Panc1 (cell line): ENCODE results near the gene NFAT5. TPM values are rescaled to one million over a fixed set of nuclear protein-coding genes. Genes with fewer than 3 reads are reported as not detected.

ENCODE experiments used
- ATAC-seq: fragments of 200-7000 bp; cut with Tn5 transposase; 2 replicates; pipeline ENCODE4 v1.9.1; 2020; ENCODE audit warnings: mild to moderate bottlenecking, moderate library complexity
- BruUV-seq: library from RNA; stranded (reverse); fragments of 400-500 nt; replicated peaks from 2 replicates; lab custom pipeline; 2021; lab: Mats Ljungman, UMichigan
- CTCF ChIA-PET: fragments of 300-600 bp; sonication (Branson Sonifier 250); formaldehyde crosslinking; loops from one replicate; lab custom pipeline; 2022; ENCODE audit warnings: antibody characterized with exemption; lab: Charles Lee
- POLR2A ChIA-PET: fragments of 300-600 bp; sonication (Branson Sonifier 250); formaldehyde crosslinking; loops from one replicate; lab custom pipeline; 2022; ENCODE audit warnings: antibody characterized with exemption; lab: Charles Lee
- DNase-seq: peaks from one replicate; pipeline ENCODE4 v3.0.0-alpha.2; 2010; ENCODE audit warnings: low read depth, low spot score
- H3K27ac ChIP-seq: 2 replicates; pipeline ENCODE4 v1.5.1; 2011; ENCODE audit warnings: mild to moderate bottlenecking, low read length, inconsistent platforms
- H3K27me3 ChIP-seq: fragments of 200-500 bp; sonication (Bioruptor generic); 2 replicates; pipeline ENCODE4 v1.6.0; 2014; ENCODE audit warnings: low read length, inconsistent platforms; ENCODE audit not compliant: control insufficient read depth, insufficient read depth
- H3K36me3 ChIP-seq: fragments of 200-500 bp; sonication (Bioruptor generic); 2 replicates; pipeline ENCODE4 v1.5.1; 2014; ENCODE audit warnings: inconsistent platforms, mild to moderate bottlenecking, low read length, moderate library complexity; ENCODE audit not compliant: control insufficient read depth, insufficient read depth
- H3K4me1 ChIP-seq: 2 replicates; pipeline ENCODE4 v1.5.1; 2011; ENCODE audit warnings: inconsistent platforms, mild to moderate bottlenecking, low read length, moderate library complexity; ENCODE audit not compliant: control insufficient read depth, insufficient read depth
- H3K4me3 ChIP-seq, 2 experiments: 2 replicates each; pipeline ENCODE4 v1.5.1; 2011 to 2012; ENCODE audit warnings: low read depth in 2 of 2, low read length in 2 of 2, mild to moderate bottlenecking in 2 of 2, inconsistent platforms in 1 of 2, moderate library complexity in 1 of 2
- H3K9me3 ChIP-seq: fragments of 200-500 bp; sonication (Bioruptor generic); 2 replicates; pipeline ENCODE4 v1.5.1; 2014; ENCODE audit warnings: low read depth, mild to moderate bottlenecking, inconsistent platforms, low read length, moderate library complexity; ENCODE audit not compliant: control insufficient read depth, insufficient read depth
- CTCF ChIP-seq: fragments of 450-650 bp; IDR thresholded peaks from 2 replicates; pipeline ENCODE4 v1.5.1; 2017; ENCODE audit warnings: mild to moderate bottlenecking
- POLR2AphosphoS5 ChIP-seq: IDR thresholded peaks from 2 replicates; pipeline ENCODE4 v1.6.1; 2012; ENCODE audit warnings: mild to moderate bottlenecking, low read depth, low read length, moderate library complexity
- REST ChIP-seq, 2 experiments: IDR thresholded peaks; 2 replicates each; pipeline ENCODE4 v1.6.1; 2011 to 2012; ENCODE audit warnings: low read depth in 2 of 2, control low read depth in 1 of 2, low read length in 1 of 2, mild to moderate bottlenecking in 1 of 2, moderate library complexity in 1 of 2; ENCODE audit not compliant: insufficient read depth in 1 of 2
- SIN3A ChIP-seq: IDR thresholded peaks from 2 replicates; pipeline ENCODE4 v1.6.1; 2012; ENCODE audit warnings: low read depth, mild to moderate bottlenecking, low read length, moderate library complexity, borderline replicate concordance; ENCODE audit not compliant: insufficient read depth
- TCF7L2 ChIP-seq: IDR thresholded peaks from 2 replicates; pipeline ENCODE4 v1.6.1; 2011; ENCODE audit warnings: mild to moderate bottlenecking, low read depth, low read length, inconsistent platforms
- in situ Hi-C: cut with HindIII; loops from 2 replicates; pipeline ENCODE4 v1.10.0; 2016; ENCODE audit warnings: low sequenced_read_pairs, low pct_unique_long_range_greater_than_20kb
- intact Hi-C: fragments of 100-400 bp; cut with micrococcal nuclease; formaldehyde crosslinking; loops from one replicate; pipeline ENCODE4 v1.10.0; 2022; ENCODE audit not compliant: unreplicated experiment
- total RNA-seq: library from RNA; stranded (reverse); gene quantifications from one replicate; pipeline ENCODE4 v1.2.1, GENCODE V29; 2021; ENCODE audit not compliant: unreplicated experiment

NFAT5 gene
- total RNA-seq, 1 experiment from 2014 or later: 57.0 TPM

GRCh38 chr16:69745232-69745612, 179.5 kb downstream of the NFAT5 start:
- TF ChIP-seq CTCF (no peak), POLR2AphosphoS5 (no peak), SIN3A (no peak), REST (IDR thresholded peaks at IDR 0.05; ENCODE audit: insufficient read depth in 1 of 2, low read depth in 2 of 2, low read length in 1 of 2) (no peak), TCF7L2 (no peak)
- in situ Hi-C loops: no loop called here
- Histone ChIP-seq H3K9me3 (no peaks in the 10 kb centered on the region), H3K4me1 (no peaks in the 10 kb centered on the region), H3K36me3 (peaks cover 26% of the 10 kb centered on the region), H3K4me3 (no peak overlapping the region), H3K27me3 (no peaks in the 10 kb centered on the region), H3K27ac (no peak overlapping the region)
- intact Hi-C loops: no loop called here
- CTCF ChIA-PET: no interaction called here
- POLR2A ChIA-PET: no interaction called here
- BruUV-seq: no TSS peak
- DNase-seq (no peak), ATAC-seq (no peak)

- no TSS peak for BruUV-seq
- peaks cover 28% of the 10 kb centered on the region for H3K36me3 ChIP-seq
- no peaks in the 10 kb centered on the region for H3K27me3 ChIP-seq
- intact Hi-C loops: no loop called here
- in situ Hi-C loops: no loop called here
- H3K27ac ChIP-seq: no peak overlapping the region
- H3K4me3 ChIP-seq: no peak overlapping the region
- ChIA-PET CTCF (no interaction called here), POLR2A (no interaction called here)
- DNase-seq (no peak), ATAC-seq (no peak)
- no peaks in the 10 kb centered on the region for H3K4me1 ChIP-seq
- TF ChIP-seq SIN3A (no peak), POLR2AphosphoS5 (no peak), TCF7L2 (no peak), REST (IDR thresholded peaks at IDR 0.05; ENCODE audit: insufficient read depth in 1 of 2, low read depth in 2 of 2, low read length in 1 of 2) (no peak), CTCF (no peak)
- no peaks in the 10 kb centered on the region for H3K9me3 ChIP-seq
Measured at GRCh38 chr16:69745959-69746358, 180.2 kb downstream of the NFAT5 start.
